Endodermal cell (in vitro differentiated cells): Measurements from ENCODE around the gene GALNT17. TPM values are rescaled to one million over a fixed set of nuclear protein-coding genes. Genes with fewer than 3 reads are reported as not detected.

Experiments used
- DNase-seq: peaks from one replicate; pipeline ENCODE4 v3.0.0-alpha.2; 2017
- H3K27ac ChIP-seq: 2 replicates; pipeline ENCODE4 v1.5.1; 2013; ENCODE audit warnings: mild to moderate bottlenecking, low read depth, low read length, moderate library complexity
- H3K27me3 ChIP-seq: 2 replicates; pipeline ENCODE4 v1.6.1; 2013; ENCODE audit warnings: mild to moderate bottlenecking, low read length, moderate library complexity; ENCODE audit not compliant: insufficient read depth, control insufficient read depth, poor library complexity, severe bottlenecking
- H3K36me3 ChIP-seq: 2 replicates; pipeline ENCODE4 v1.7.0; 2013; ENCODE audit warnings: mild to moderate bottlenecking, low read length, moderate library complexity; ENCODE audit not compliant: control insufficient read depth, insufficient read depth
- H3K4me1 ChIP-seq: one replicate; pipeline ENCODE4 v1.7.0; 2013; ENCODE audit warnings: low read length; ENCODE audit not compliant: control insufficient read depth, insufficient read depth
- H3K4me3 ChIP-seq: 2 replicates; pipeline ENCODE4 v1.5.1; 2013; ENCODE audit warnings: mild to moderate bottlenecking, low read length, moderate library complexity
- H3K9ac ChIP-seq: 2 replicates; pipeline ENCODE4 v1.6.1; 2013; ENCODE audit warnings: mild to moderate bottlenecking, low read length, moderate library complexity; ENCODE audit not compliant: poor library complexity, severe bottlenecking; ENCODE audit errors: extremely low read depth
- H3K9me3 ChIP-seq: 2 replicates; pipeline ENCODE4 v1.6.1; 2013; ENCODE audit warnings: mild to moderate bottlenecking, low read length, moderate library complexity; ENCODE audit not compliant: control insufficient read depth
- H3K27ac Mint-ChIP-seq: 2 replicates; pipeline ENCODE4 v1.8.0; 2020; ENCODE audit warnings: mixed read lengths
- H3K27me3 Mint-ChIP-seq: 2 replicates; pipeline ENCODE4 v1.8.0; 2021; ENCODE audit warnings: mild to moderate bottlenecking, mixed read lengths; ENCODE audit not compliant: insufficient read depth
- H3K36me3 Mint-ChIP-seq: 2 replicates; pipeline ENCODE4 v1.8.0; 2020; ENCODE audit warnings: low read depth, mixed read lengths
- H3K4me1 Mint-ChIP-seq: 2 replicates; pipeline ENCODE4 v1.8.0; 2020; ENCODE audit warnings: mixed read lengths
- H3K4me3 Mint-ChIP-seq: 2 replicates; pipeline ENCODE4 v1.8.0; 2020; ENCODE audit warnings: mild to moderate bottlenecking, moderate library complexity, mixed read lengths
- H3K9me3 Mint-ChIP-seq: 2 replicates; pipeline ENCODE4 v1.8.0; 2020; ENCODE audit warnings: mild to moderate bottlenecking, mixed read lengths
- CTCF ChIP-seq: fragments of 200-600 bp; sonication (generic); conservative IDR thresholded peaks from 2 replicates; pipeline ENCODE4 v1.5.0; 2021; ENCODE audit warnings: antibody characterized with exemption, mild to moderate bottlenecking
- WGBS, 2 experiments: methylation state at CpG; one replicate each; pipeline versions ENCODE4 v1.1.5 to v1.1.7; 2013; ENCODE audit warnings: missing lambda C conversion rate in 2 of 2, mixed read lengths in 1 of 2; ENCODE audit not compliant: insufficient coverage in 1 of 2, insufficient read length in 1 of 2; 5-methylcytosine and 5-hydroxymethylcytosine counted together
- total RNA-seq, 2 donors: library from RNA; stranded (reverse); fragmentation: NEBNext Ultra II Directional in 1 of 2; extraction: Animal tissue kit (Norgen Biotek cat#: 25700) in 1 of 2; gene quantifications; 2 replicates in 1 of 2; 3 replicates in 1 of 2; pipeline ENCODE4 v1.2.1, GENCODE V29; 2021

Gene GALNT17
- total RNA-seq, 2 donors from 2014 or later = 60.4 to 61.3 TPM

DNA sequence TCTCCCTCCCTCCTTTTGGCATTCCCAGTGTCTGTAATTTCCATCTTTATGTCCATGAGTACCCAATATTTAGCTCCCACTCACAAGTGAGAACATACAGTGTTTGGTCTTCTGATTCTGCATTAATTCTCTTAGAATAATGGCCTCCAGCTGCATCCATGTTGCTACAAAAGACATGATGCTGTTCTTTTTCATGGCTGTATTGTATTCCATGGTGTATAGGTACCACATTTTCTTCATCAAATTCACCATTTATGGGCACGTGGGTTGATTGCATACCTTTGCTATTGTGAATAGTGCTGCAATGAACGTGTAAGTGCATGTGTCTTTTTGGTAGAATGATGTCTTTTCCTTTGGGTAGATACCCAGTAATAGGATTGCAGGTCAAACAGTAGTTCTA is 576.8 kb downstream of the GALNT17 start:
- Mint-ChIP-seq H3K27ac (no peak overlapping the region), H3K9me3 (peaks cover 38% of the 10 kb centered on the region), H3K4me1 (no peaks in the 10 kb centered on the region), H3K27me3 (no peaks in the 10 kb centered on the region), H3K36me3 (peaks cover 51% of the 10 kb centered on the region), H3K4me3 (no peak overlapping the region)
- DNase-seq = no peak
- H3K36me3 ChIP-seq = peaks cover 21% of the 10 kb centered on the region
- no peak overlapping the region for H3K9ac ChIP-seq
- H3K4me1 ChIP-seq = no peaks in the 10 kb centered on the region
- peaks cover 39% of the 10 kb centered on the region for H3K9me3 ChIP-seq
- no peak overlapping the region for H3K27ac ChIP-seq
- TF ChIP-seq CTCF = no peak
- no peak overlapping the region for H3K4me3 ChIP-seq
- no peaks in the 10 kb centered on the region for H3K27me3 ChIP-seq
- WGBS, 2 experiments = 91% methylated on average over 2 of the region's 2 CpGs; no CpG with 5 or more reads in 1 of the 2 experiments

DNA sequence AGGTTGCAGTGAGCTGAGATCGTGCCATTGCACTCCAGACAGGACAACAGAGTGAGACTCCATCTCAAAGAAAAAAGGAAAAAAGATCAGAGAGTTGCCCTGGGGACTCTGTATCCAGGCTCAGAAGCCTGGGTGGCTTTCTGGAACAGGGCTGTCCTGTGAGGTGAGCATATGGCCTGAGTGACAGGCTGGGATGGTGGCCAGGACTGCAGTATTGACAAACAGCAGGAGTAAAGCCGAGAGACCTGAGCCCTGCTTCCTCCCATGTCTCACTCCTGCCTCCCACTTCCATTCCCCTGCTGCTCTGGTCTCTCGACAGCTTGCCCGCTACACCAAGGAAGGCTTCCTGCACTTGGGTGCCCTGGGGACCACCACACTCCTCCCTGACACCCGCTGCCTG is 578.5 kb downstream of the GALNT17 start:
- Mint-ChIP-seq H3K4me3 (no peak overlapping the region), H3K27ac (no peak overlapping the region), H3K36me3 (peaks cover 49% of the 10 kb centered on the region), H3K9me3 (peaks cover 34% of the 10 kb centered on the region), H3K27me3 (no peaks in the 10 kb centered on the region), H3K4me1 (no peaks in the 10 kb centered on the region)
- Histone ChIP-seq H3K4me3 (no peak overlapping the region), H3K4me1 (no peaks in the 10 kb centered on the region), H3K27ac (no peak overlapping the region), H3K9ac (no peak overlapping the region), H3K9me3 (peaks cover 25% of the 10 kb centered on the region), H3K36me3 (peaks cover 23% of the 10 kb centered on the region), H3K27me3 (no peaks in the 10 kb centered on the region)
- TF ChIP-seq CTCF = no peak
- DNase-seq = no peak
- 93 to 100% methylated on average over 3 to 5 of the region's 5 CpGs for WGBS, 2 experiments

DNA sequence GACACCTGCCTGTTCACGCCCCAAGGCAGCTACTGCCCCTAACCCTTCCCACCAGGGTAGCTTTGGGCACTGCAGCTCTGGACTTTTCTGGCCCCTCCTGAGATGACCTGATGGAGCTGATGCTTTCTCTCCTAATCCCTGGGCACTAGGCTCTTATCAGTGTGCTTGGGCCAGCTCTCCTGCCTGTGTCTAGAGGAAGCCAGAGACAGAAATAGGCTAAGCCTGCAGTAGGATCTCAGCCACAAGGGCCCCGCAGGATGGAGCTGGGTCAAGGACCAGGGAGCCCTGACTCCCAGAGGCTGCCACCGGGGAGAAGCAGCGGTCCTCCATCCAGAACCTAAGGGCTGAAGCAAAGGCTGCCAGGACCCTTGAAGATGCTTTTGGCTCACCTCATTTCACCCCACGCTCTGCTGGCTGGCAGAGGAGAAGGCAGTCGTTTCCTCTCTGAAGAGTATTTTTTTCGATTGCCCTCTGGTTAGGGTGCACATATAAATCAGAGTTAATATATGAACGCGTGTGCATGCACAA is 580.8 kb downstream of the GALNT17 start:
- peaks cover 13% of the 10 kb centered on the region for H3K9me3 ChIP-seq

More for the DNA sequence above, 580.8 kb downstream of the GALNT17 start:
- Mint-ChIP-seq H3K9me3 (peaks cover 14% of the 10 kb centered on the region), H3K27ac (no peak overlapping the region), H3K36me3 (peaks cover 32% of the 10 kb centered on the region), H3K27me3 (no peaks in the 10 kb centered on the region), H3K4me3 (no peak overlapping the region), H3K4me1 (no peaks in the 10 kb centered on the region)
- H3K36me3 ChIP-seq = peaks cover 17% of the 10 kb centered on the region
- no peaks in the 10 kb centered on the region for H3K27me3 ChIP-seq
- no peak overlapping the region for H3K9ac ChIP-seq
- H3K27ac ChIP-seq = no peak overlapping the region
- no peaks in the 10 kb centered on the region for H3K4me1 ChIP-seq
- no peak overlapping the region for H3K4me3 ChIP-seq
- DNase-seq = no peak
- 94 to 97% methylated on average over 6 to 9 of the region's 9 CpGs for WGBS, 2 experiments
- no peak for TF ChIP-seq CTCF
